WERI-Rb-1 (cell line): Measurements from ENCODE around the gene METRN.

Experiments used
- DNase-seq: peaks from one replicate; pipeline ENCODE4 v3.0.0-alpha.2; 2020
- H3K27ac ChIP-seq: fragments of 250-450 bp; sonication (Bioruptor Pico); 2 replicates; pipeline ENCODE4 v1.5.1; 2020; ENCODE audit warnings: mild to moderate bottlenecking, moderate library complexity
- H3K27me3 ChIP-seq: fragments of 250-450 bp; sonication (Bioruptor Pico); 2 replicates; pipeline ENCODE4 v1.5.1; 2021; ENCODE audit warnings: mild to moderate bottlenecking, low read depth, moderate library complexity; ENCODE audit not compliant: insufficient read depth, severe bottlenecking
- H3K36me3 ChIP-seq: fragments of 250-450 bp; sonication (Bioruptor Pico); 2 replicates; pipeline ENCODE4 v1.5.1; 2020; ENCODE audit warnings: mild to moderate bottlenecking, moderate library complexity
- H3K4me3 ChIP-seq: 2 replicates; pipeline ENCODE4 v1.5.1; 2011; ENCODE audit warnings: low read depth, mild to moderate bottlenecking, control low read depth, low read length
- H3K9me3 ChIP-seq: fragments of 250-450 bp; sonication (Bioruptor Pico); 2 replicates; pipeline ENCODE4 v1.5.1; 2021; ENCODE audit warnings: mild to moderate bottlenecking, moderate library complexity; ENCODE audit not compliant: severe bottlenecking
- TF ChIP-seq, protein P1 (sequence below): IDR thresholded peaks from 2 replicates; pipeline ENCODE4 v1.5.1; 2011; ENCODE audit warnings: low read depth, mild to moderate bottlenecking, control low read depth, inconsistent platforms, low read length

Gene METRN

DNA sequence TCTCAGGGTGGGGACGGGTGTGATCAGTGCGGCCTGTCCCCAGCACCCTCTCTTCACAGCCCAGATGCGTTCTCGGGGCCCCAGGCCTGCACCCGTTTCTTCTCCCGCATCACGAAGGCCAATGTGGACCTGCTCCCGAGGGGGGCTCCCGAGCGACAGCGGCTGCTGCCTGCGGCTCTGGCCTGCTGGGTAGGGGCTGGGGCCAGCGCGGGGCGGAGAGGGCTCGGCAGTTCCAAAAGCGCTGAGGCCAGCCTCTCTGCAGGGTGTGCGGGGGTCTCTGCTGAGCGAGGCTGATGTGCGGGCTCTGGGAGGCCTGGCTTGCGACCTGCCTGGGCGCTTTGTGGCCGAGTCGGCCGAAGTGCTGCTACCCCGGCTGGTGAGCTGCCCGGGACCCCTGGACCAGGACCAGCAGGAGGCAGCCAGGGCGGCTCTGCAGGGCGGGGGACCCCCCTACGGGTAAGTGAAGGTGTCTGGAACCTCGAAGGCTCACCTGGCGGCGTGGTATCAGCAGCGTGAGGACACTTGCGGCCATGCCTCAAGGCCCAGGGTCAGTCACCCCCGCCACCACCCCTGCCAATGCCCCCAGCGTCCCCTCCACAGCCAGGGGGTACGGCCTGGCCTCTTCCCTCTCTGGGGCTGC, 50.0 kb downstream of the METRN start:
- no peaks in the 10 kb centered on the region for H3K27me3 ChIP-seq
- H3K4me3 ChIP-seq: no peak overlapping the region
- TF ChIP-seq, protein P1, sequence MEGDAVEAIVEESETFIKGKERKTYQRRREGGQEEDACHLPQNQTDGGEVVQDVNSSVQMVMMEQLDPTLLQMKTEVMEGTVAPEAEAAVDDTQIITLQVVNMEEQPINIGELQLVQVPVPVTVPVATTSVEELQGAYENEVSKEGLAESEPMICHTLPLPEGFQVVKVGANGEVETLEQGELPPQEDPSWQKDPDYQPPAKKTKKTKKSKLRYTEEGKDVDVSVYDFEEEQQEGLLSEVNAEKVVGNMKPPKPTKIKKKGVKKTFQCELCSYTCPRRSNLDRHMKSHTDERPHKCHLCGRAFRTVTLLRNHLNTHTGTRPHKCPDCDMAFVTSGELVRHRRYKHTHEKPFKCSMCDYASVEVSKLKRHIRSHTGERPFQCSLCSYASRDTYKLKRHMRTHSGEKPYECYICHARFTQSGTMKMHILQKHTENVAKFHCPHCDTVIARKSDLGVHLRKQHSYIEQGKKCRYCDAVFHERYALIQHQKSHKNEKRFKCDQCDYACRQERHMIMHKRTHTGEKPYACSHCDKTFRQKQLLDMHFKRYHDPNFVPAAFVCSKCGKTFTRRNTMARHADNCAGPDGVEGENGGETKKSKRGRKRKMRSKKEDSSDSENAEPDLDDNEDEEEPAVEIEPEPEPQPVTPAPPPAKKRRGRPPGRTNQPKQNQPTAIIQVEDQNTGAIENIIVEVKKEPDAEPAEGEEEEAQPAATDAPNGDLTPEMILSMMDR: no peak
- H3K27ac ChIP-seq: no peak overlapping the region
- no peaks in the 10 kb centered on the region for H3K9me3 ChIP-seq
- no peaks in the 10 kb centered on the region for H3K36me3 ChIP-seq
- no peak for DNase-seq

DNA sequence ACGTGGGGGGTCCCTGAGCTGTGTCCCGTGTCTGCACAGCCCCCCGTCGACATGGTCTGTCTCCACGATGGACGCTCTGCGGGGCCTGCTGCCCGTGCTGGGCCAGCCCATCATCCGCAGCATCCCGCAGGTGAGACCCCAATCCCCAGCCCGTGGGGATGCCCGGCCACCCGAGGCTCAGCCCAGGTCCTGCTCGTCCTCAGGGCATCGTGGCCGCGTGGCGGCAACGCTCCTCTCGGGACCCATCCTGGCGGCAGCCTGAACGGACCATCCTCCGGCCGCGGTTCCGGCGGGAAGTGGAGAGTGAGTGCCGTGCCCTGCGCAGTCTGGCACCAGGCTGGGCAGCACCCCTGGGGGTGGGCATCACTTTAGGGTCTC, 50.6 kb downstream of the METRN start:
- Histone ChIP-seq H3K36me3 (no peaks in the 10 kb centered on the region), H3K9me3 (no peaks in the 10 kb centered on the region), H3K4me3 (no peak overlapping the region), H3K27ac (no peak overlapping the region), H3K27me3 (no peaks in the 10 kb centered on the region)
- no peak for DNase-seq
- TF ChIP-seq, protein P1: no peak

DNA sequence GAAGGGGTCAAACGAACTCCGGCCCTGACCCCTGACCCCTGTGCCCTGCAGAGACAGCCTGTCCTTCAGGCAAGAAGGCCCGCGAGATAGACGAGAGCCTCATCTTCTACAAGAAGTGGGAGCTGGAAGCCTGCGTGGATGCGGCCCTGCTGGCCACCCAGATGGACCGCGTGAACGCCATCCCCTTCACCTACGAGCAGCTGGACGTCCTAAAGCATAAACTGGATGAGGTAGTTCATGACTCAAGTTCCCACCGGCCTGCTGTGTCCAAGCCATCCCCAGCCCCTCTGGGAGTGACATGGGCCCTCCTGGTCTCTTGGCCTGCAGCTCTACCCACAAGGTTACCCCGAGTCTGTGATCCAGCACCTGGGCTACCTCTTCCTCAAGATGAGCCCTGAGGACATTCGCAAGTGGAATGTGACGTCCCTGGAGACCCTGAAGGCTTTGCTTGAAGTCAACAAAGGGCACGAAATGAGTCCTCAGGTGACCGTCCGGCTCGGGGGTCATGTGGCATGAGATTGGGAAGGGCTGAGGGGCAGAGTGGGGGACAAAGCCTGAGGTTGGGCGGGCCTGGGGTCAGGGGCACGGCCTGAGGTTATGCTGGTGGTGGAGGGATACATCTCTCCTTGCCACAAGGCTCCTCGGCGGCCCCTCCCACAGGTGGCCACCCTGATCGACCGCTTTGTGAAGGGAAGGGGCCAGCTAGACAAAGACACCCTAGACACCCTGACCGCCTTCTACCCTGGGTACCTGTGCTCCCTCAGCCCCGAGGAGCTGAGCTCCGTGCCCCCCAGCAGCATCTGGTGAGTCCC, 51.3 kb downstream of the METRN start:
- Histone ChIP-seq H3K4me3 (no peak overlapping the region), H3K27me3 (no peaks in the 10 kb centered on the region), H3K27ac (no peak overlapping the region), H3K36me3 (no peaks in the 10 kb centered on the region), H3K9me3 (no peaks in the 10 kb centered on the region)
- no peak for DNase-seq
- TF ChIP-seq, protein P1: no peak

DNA sequence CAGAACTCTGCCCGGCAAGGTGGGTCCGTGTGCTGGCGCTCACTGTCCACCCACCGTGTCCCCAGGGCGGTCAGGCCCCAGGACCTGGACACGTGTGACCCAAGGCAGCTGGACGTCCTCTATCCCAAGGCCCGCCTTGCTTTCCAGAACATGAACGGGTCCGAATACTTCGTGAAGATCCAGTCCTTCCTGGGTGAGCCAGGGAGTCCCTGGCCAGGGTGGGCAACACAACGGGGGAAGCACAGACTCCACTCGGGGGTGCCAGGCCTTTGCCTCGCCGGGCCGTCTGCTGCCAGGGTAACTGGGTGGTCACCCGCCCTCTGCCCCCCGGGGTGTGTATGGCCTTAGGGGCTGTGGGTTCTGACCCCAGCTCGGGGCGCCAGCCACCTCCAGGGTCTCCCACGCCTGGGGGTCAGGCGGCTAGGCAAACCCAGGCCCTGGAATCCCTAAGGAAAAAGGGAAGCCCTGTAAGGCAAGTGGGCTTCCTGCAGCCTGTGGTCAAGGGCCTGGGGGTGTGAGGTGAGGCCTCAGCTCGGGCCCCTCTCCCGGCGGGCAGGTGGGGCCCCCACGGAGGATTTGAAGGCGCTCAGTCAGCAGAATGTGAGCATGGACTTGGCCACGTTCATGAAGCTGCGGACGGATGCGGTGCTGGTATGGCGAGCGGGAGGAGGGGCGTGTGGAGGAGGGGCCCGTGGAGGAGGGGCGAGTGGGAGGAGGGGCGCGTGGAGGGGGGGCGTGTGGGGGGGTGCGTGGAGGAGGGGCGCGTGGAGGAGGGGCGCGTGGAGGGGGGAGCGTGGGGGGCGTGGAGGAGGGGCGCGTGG, 52.1 kb downstream of the METRN start:
- no peaks in the 10 kb centered on the region for H3K27me3 ChIP-seq
- no peak overlapping the region for H3K4me3 ChIP-seq
- no peaks in the 10 kb centered on the region for H3K36me3 ChIP-seq
- no peak for DNase-seq
- TF ChIP-seq, protein P1: no peak
- no peaks in the 10 kb centered on the region for H3K9me3 ChIP-seq
- H3K27ac ChIP-seq: no peak overlapping the region

DNA sequence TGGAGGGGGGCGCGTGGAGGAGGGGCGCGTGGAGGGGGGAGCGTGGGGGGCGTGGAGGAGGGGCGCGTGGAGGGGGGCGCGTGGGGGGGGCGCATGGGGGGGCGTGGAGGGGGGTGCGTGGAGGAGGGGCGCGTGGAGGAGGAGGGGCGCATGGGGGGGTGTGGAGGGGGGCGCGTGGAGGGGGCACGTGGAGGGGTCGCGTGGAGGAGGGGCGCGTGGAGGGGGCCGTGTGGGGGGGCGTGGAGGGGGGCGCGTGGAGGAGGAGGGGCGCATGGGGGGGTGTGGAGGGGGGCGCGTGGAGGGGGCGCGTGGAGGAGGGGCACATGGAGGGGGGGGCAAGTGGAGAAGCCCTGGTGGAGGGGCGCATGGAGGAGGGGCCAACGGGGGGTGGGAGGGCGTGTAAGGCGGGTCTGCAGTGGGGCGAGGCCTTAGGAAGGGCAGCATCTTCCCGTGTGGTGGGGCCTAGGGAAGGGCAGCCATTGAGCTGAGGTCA, 52.9 kb downstream of the METRN start:
- Histone ChIP-seq H3K4me3 (no peak overlapping the region), H3K36me3 (no peaks in the 10 kb centered on the region), H3K27ac (no peak overlapping the region), H3K9me3 (no peaks in the 10 kb centered on the region), H3K27me3 (no peaks in the 10 kb centered on the region)
- no peak for DNase-seq
- TF ChIP-seq, protein P1: no peak
